ENCODE results near the gene FTH1.
A peak's percentile ranks its signal among the peaks of the same experiment; 100 is the strongest.
"Not testable (repeated sequence)": the region's sequence is repeated elsewhere in the genome, so short reads cannot be mapped to it uniquely, and the experiment has no call there.

FTH1 gene

GRCh38 chr11:61967116-61967923, at the start of gene FTH1:
TSS of gene FTH1 (minus strand) at chr11:61967634. CDS start at chr11:61967425, 209 bp downstream.
- DNase-seq, result peak; percentile 94

DNA sequence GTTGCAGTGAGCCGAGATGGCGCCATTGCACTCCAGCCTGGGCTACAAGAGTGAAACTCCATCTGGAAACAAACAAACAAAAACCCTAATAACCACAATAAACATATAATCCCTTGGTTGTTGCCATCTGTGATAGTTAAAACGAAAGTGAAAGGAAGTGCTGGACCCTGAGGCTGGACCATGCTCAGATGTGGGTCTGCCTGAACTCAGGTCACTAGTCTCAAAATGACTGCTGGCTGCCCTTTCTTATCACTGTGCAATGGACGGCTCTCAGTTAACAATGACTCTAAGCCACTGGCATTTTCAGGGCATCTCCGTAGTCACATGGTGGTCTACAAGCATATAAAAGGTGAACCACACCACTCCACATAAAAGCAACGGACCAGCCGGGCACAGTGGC, 48.2 kb upstream of the FTH1 start:
- DNase-seq, result no peak

- no peak for DNase-seq
These were observed 46.4 kb upstream of the FTH1 start for GRCh38 chr11:62013537-62014476.

DNA sequence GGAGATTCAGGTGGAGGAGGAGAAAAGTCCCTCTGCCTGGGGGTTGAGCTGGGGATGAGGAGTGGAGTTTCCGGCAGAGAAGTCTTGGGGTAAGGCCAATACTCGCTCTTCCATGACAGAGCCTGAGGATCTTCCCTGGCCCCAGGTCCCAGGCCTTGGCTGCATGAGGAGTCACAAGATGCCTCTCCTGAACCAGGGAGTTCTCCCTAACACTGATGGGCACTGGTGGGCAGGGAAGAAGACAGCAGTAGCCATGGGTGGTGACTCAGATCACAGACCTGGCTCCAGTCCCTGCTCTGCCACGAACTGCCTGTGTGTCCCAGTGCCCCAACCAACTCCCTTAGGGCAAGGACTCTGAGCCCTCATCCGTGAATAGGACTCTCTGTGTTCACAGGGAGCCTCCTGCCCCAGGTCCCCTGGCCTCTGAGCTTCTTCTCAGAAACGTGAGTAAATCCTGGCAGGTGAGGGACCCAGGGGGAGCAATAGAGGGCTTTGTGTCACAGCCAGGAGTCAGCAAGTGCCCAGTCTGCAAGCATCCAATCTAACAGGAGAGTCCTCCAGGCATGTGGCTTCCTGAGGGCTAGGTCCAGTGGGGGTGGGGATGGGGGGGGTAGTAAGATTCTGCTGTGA, 45.5 kb upstream of the FTH1 start:
- DNase-seq, result no peak

DNA sequence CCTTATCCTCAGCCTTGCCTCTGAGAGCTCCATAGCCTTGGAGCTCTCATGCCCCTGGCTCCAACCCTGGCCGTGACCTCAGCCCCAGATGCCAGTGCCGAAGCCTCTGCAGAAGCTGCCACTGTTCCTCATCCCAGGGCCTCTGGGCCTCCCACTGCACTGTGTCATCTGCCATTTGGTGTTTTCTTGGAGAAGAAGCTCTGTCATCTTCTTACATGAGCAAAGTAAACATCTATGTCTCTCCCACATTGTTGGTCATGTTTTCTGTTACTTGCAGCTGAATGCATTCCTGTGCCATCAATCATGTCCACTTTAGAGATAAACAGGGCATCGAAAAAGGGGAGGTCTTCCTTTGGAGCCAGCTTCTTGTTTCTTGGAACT, 45.0 kb upstream of the FTH1 start:
- no peak for DNase-seq

GRCh38 chr11:62011881-62012280, 44.4 kb upstream of the FTH1 start:
- no peak for DNase-seq

GRCh38 chr11:62010935-62011528, 43.6 kb upstream of the FTH1 start:
- no peak for DNase-seq

GRCh38 chr11:62008193-62008592, 40.8 kb upstream of the FTH1 start:
- no peak for DNase-seq

DNA sequence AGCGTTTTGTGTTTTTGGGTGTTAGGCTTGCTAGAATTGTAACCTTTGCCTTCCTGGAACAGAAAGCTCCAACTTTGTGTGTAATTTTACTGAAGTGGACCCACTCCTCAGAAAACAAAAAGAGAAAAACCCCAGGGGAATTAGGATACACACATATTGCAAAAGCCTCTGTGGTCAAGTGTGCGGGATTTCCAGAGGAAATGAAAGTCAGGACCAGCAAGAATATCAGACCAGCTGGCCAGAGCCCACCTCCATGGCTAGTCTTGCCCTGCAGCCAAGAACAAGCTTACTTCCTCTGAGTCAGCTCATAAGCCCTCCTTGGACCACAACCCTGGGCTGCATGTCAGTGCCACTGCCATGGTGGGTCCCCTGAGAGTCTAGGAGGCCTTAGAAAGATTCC, 37.0 kb upstream of the FTH1 start:
- peak; percentile 60 for DNase-seq

DNA sequence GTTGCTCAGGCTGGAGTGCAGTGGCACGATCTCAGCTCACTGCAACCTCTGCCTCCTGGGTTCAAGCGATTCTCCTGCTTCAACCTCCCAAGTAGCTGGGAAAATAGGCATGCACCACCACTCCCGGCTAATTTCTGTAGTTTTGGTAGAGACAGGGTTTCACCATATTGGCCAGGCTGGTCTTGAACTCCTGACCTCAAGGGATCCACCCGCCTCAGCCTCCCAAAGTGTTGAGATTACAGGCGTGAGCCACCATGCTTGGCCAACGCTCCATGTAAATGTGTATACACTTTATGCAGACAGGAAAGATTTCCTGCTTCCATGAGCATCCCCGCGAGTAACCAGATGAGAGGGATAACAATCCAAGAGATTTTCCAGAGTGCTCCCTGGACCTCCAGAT, 34.8 kb upstream of the FTH1 start:
- DNase-seq, result not testable (repeated sequence)

- DNase-seq, result no peak
These were observed 34.2 kb upstream of the FTH1 start for GRCh38 chr11:62001450-62002191.

DNA sequence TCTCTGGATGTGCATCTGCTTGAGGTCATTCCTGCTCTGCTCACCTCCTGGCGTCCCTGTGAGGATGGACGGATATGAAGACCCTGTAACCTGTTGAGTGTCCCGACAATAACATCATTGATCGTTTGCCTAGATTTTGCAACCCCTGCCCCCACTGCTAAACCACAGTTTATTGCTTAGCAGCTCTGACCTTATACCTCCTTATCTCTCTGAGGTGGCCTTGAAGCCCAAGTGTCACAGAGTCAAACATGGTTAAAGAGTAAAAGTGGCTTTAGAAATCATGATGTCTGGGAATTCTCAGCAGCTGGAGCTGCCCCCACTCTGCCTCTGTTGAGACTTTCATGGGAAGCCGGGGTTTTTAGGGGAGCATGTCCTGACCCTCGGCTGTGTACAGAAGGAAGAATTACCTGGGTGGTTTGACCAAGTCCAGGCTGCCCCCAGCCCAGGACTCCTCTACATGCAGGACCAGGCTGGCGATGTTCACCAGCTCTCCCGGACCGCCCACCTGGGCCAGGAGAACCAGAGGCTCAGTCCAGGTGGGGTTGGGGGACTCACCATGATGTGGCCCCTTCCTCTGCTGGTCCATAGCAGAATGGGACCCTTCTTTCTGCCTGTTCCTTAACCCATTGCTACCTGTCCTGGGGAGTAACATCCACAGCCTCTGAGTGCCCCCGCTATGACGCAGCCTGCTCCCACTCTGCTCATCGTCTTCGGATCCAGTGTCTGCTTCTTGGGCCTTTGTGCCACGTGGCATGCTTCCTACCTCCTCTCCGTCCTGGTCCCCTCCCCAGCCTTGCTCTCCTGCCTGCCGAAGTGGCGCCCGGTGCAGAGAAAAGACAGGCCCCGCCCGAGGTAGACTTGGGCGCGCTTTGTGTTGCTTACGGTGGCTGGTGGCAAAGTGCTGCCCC, 33.4 kb upstream of the FTH1 start:
- DNase-seq, result no peak

DNA sequence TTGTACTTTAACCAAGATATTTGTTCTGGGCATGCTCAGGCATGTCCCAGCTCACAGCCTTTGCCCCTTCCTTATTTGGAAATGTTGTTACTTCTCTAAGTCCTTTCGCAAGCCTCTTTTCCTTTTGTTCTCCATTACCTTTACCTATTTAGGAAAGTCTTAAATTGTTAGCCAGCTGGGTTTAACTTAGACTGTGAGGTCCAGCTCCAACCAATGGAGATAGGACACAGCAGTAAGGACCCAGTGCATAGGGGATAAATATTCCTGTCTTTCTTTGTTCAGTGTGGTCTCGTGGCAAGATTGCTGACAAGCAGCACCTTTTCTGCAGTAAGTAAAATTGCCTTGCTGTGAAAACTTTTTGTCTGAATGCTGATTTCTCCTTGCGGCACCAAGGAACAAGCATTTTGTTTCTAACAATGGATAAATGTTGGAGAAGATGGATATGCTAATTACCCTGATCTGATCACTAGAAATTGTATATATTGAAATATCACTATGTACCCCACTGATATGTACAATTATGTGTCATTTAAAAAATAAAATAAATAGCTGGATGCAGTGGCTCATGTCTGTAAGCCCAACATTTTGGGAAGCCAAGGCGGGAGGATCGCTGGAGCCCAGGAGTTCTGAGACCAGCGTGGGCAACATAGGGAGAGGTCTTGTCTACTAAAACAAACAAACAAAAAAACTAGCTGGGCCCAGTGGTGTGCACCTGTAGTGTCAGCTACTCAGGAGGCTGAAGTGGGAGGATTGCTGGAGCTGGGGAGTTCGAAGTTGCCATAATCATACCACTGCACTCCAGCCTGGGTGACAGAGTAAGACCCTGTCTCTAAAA, 31.9 kb upstream of the FTH1 start:
- DNase-seq, result no peak

- no peak for DNase-seq
These were observed 29.5 kb upstream of the FTH1 start for GRCh38 chr11:61996933-61997332.

DNA sequence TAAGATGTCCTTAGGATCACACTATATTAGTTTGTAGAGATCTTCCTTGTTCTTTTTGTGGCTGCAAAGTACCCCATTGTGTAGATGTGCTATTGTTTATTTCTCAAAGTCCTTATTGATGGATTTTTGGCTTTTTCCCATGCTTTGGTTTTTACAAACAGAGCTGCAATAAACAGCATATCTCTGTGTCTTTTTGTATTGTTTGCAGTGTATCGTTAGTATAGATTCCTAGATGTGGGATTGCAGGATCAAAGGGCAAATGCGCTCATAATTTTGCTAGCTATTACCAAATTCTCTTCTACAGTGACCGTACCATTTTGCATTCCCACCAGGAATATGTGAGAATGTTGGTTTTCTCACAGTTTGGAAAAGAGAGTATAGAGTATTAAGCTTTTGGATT, 27.5 kb upstream of the FTH1 start:
- no peak for DNase-seq

DNA sequence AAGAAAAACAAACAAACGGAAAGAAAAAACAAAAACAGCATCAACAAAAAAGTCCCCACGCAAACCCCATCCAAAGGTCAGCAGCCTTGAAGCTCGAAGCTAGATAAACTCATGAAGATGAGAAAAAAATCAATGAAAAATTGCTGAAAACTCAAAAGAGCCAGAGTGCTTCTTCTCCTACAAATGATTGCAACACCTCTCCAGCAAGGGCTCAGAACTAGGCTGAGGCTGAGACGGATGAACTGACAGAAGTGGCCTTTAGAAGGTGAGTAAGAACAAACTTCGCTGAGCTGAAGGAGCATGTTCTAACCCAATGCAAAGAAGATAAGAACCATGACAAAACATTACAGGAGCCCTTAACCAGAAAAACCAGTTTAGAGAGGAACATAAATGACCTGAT, 18.4 kb upstream of the FTH1 start:
- DNase-seq, result no peak

GRCh38 chr11:61983419-61983818, 16.0 kb upstream of the FTH1 start:
- no peak for DNase-seq

GRCh38 chr11:61980783-61981541, 13.5 kb upstream of the FTH1 start:
- no peak for DNase-seq

Measured in CD4-positive, alpha-beta T cell treated with Interferon gamma for 1 hour (primary cell).